Measurements from ENCODE around the gene NELFCD.

DNA sequence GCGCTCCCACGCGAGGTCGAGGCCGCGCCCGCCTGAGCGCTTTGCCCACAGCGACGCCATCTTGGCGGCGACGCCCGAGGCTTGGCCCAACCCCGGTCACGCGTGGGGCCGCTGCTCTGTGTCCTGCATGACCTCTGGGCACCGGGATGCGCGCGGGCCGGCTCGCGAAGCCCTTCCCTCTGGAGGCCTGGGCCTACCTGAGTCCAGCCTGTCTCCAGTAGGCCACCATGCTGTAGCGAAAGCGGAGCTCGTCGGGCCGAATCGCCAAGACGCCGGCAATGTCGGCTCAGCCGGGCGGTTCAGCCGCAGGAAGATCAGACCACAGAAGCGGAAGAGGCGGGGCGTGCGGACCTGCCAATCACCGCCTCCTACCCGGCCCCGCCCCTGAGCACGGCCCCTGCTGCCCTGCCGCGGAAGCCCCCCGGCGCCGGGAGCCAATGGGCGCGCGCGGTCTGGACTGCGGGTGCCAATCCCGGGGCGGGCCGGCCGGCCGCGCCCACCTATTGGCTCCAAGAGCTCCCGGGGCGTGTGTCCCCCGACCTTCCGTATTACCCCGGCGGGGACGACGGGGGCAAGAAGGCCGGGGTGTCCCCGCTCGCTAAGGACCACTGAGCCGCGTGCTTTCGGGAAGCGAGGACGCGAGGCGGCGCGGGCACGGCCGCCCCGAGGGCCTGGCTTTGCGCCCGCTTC, 51.1 kb downstream of the NELFCD start, which contains the start of gene ATP5F1E:
- TF ChIP-seq YY1 (IDR thresholded peaks at IDR 0.05; ENCODE audit: insufficient read depth, insufficient read length) (no peak), SUZ12 (IDR thresholded peaks at IDR 0.05; ENCODE audit: extremely low read depth, insufficient read depth, insufficient read length) (no peak)
